Breast epithelium (tissue), 3 donors: Measurements from ENCODE around the gene GOLGA6B.
"Not testable (repeated sequence)": the region's sequence is repeated elsewhere in the genome, so short reads cannot be mapped to it uniquely, and the experiment has no call there.

Source experiments
- POLR2A ChIP-seq: fragments of 450-650 bp; IDR thresholded peaks from one replicate; pipeline ENCODE4 v1.6.1; 2016; ENCODE audit warnings: antibody characterized with exemption, mild to moderate bottlenecking, moderate library complexity
- TF ChIP-seq, protein P1 (sequence below), 3 donors: fragments of 450-650 bp; IDR thresholded peaks; one replicate each; pipeline ENCODE4 v1.5.1; 2016 to 2017; ENCODE audit warnings: antibody characterized with exemption in 3 of 3, mild to moderate bottlenecking in 3 of 3, moderate library complexity in 3 of 3

- TF ChIP-seq, protein P1, sequence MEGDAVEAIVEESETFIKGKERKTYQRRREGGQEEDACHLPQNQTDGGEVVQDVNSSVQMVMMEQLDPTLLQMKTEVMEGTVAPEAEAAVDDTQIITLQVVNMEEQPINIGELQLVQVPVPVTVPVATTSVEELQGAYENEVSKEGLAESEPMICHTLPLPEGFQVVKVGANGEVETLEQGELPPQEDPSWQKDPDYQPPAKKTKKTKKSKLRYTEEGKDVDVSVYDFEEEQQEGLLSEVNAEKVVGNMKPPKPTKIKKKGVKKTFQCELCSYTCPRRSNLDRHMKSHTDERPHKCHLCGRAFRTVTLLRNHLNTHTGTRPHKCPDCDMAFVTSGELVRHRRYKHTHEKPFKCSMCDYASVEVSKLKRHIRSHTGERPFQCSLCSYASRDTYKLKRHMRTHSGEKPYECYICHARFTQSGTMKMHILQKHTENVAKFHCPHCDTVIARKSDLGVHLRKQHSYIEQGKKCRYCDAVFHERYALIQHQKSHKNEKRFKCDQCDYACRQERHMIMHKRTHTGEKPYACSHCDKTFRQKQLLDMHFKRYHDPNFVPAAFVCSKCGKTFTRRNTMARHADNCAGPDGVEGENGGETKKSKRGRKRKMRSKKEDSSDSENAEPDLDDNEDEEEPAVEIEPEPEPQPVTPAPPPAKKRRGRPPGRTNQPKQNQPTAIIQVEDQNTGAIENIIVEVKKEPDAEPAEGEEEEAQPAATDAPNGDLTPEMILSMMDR (IDR thresholded peaks at IDR 0.05) = not testable (repeated sequence)
- TF ChIP-seq POLR2A = not testable (repeated sequence)
Observed at GRCh38 chr15:72642271-72642670, 12.2 kb upstream of the GOLGA6B start.
